ENCODE results near the gene KMT2E.
"Not testable (repeated sequence)": the region's sequence is repeated elsewhere in the genome, so short reads cannot be mapped to it uniquely, and the experiment has no call there.

KMT2E gene

GRCh38 chr7:104983578-104984539 lies 30.1 kb upstream of the KMT2E start:
- DNase-seq (ENCODE audit: low read depth): no peak

GRCh38 chr7:104984585-104985258 lies 29.3 kb upstream of the KMT2E start:
- no peak for DNase-seq (ENCODE audit: low read depth)

GRCh38 chr7:104985259-104985617 lies 28.8 kb upstream of the KMT2E start:
- DNase-seq (ENCODE audit: low read depth): no peak

GRCh38 chr7:104986628-104987259 lies 27.3 kb upstream of the KMT2E start:
- no peak for DNase-seq (ENCODE audit: low read depth)

GRCh38 chr7:104987403-104987802 lies 26.6 kb upstream of the KMT2E start:
- DNase-seq (ENCODE audit: low read depth): not testable (repeated sequence)

GRCh38 chr7:104990983-104991382 lies 23.0 kb upstream of the KMT2E start:
- no peak for DNase-seq (ENCODE audit: low read depth)

GRCh38 chr7:104992306-104992705 lies 21.7 kb upstream of the KMT2E start:
- no peak for DNase-seq (ENCODE audit: low read depth)

GRCh38 chr7:104993217-104993862 lies 20.7 kb upstream of the KMT2E start:
- no peak for DNase-seq (ENCODE audit: low read depth)

- DNase-seq (ENCODE audit: low read depth): no peak
Observed at GRCh38 chr7:104998040-104998752, 15.8 kb upstream of the KMT2E start.

GRCh38 chr7:105000200-105000599 lies 13.8 kb upstream of the KMT2E start:
- no peak for DNase-seq (ENCODE audit: low read depth)

- no peak for DNase-seq (ENCODE audit: low read depth)
Observed at GRCh38 chr7:105000927-105001336, 13.1 kb upstream of the KMT2E start.

- no peak for DNase-seq (ENCODE audit: low read depth)
Observed at GRCh38 chr7:105001652-105002184, 12.3 kb upstream of the KMT2E start.

- DNase-seq (ENCODE audit: low read depth): no peak
Observed at GRCh38 chr7:105003275-105003674, 10.7 kb upstream of the KMT2E start.

- no peak for DNase-seq (ENCODE audit: low read depth)
Observed at GRCh38 chr7:105003872-105004510, 10.0 kb upstream of the KMT2E start.

GRCh38 chr7:105005006-105005405 lies 9.0 kb upstream of the KMT2E start:
- not testable (repeated sequence) for DNase-seq (ENCODE audit: low read depth)

GRCh38 chr7:105005486-105005885 lies 8.5 kb upstream of the KMT2E start:
- not testable (repeated sequence) for DNase-seq (ENCODE audit: low read depth)

GRCh38 chr7:105006367-105007136 lies 7.5 kb upstream of the KMT2E start:
- no peak for DNase-seq (ENCODE audit: low read depth)

GRCh38 chr7:105007298-105007697 lies 6.7 kb upstream of the KMT2E start:
- DNase-seq (ENCODE audit: low read depth): no peak

- DNase-seq (ENCODE audit: low read depth): no peak
Observed at GRCh38 chr7:105009667-105010503, 4.1 kb upstream of the KMT2E start.
